VCaP (cell line): ENCODE measurements around the gene BPIFB6.

ENCODE experiments used
- H3K27ac ChIP-seq: fragments of 450-650 bp; 2 replicates; pipeline ENCODE4 v1.5.1; 2017
- TF ChIP-seq, protein P1 (sequence below): fragments of 450-650 bp; conservative IDR thresholded peaks from 2 replicates; pipeline ENCODE4 v1.5.1; 2017; ENCODE audit warnings: mild to moderate bottlenecking, moderate library complexity

The BPIFB6 gene

DNA sequence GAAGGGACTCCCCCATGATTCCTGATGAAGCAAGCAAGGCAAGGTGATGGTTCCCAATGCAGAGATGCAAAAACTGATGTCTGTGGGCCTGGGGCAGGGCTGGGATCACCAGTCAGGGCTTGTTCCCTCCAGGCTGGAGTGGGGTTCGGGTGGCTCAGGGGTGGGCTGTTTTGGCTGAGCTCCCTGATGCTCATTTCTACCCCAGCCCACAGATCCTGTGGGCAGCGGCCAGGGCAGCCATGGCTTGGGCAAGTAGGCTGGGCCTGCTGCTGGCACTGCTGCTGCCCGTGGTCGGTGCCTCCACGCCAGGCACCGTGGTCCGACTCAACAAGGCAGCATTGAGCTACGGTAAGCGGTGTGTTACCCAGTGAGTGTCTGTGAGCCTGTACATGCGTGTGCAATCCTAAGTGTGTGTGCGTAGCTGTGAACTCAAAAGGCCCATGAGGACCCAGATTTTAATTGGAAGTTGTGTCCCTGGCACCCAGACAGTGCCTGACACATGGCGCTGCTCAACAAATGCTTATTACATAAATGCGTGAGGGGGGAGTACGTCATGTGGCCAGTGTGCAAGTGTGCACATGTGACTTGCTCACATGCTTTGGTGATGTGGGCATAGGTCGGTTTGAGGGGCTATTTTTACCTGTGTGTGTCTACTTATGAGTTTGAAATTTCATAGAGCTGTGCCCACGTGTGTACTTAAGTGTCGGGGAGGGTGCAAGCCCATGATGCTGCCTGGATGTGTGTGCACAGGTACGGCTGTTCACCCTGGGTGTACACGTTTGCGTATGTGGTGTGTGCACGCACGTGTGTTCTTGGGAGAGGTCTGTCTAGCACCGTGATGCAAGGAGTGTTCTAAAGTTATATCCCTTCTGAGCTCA, 22.9 kb upstream of the BPIFB6 start:
- TF ChIP-seq, protein P1, sequence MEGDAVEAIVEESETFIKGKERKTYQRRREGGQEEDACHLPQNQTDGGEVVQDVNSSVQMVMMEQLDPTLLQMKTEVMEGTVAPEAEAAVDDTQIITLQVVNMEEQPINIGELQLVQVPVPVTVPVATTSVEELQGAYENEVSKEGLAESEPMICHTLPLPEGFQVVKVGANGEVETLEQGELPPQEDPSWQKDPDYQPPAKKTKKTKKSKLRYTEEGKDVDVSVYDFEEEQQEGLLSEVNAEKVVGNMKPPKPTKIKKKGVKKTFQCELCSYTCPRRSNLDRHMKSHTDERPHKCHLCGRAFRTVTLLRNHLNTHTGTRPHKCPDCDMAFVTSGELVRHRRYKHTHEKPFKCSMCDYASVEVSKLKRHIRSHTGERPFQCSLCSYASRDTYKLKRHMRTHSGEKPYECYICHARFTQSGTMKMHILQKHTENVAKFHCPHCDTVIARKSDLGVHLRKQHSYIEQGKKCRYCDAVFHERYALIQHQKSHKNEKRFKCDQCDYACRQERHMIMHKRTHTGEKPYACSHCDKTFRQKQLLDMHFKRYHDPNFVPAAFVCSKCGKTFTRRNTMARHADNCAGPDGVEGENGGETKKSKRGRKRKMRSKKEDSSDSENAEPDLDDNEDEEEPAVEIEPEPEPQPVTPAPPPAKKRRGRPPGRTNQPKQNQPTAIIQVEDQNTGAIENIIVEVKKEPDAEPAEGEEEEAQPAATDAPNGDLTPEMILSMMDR = no peak
- H3K27ac ChIP-seq = peak overlapping the region; percentile 91

DNA sequence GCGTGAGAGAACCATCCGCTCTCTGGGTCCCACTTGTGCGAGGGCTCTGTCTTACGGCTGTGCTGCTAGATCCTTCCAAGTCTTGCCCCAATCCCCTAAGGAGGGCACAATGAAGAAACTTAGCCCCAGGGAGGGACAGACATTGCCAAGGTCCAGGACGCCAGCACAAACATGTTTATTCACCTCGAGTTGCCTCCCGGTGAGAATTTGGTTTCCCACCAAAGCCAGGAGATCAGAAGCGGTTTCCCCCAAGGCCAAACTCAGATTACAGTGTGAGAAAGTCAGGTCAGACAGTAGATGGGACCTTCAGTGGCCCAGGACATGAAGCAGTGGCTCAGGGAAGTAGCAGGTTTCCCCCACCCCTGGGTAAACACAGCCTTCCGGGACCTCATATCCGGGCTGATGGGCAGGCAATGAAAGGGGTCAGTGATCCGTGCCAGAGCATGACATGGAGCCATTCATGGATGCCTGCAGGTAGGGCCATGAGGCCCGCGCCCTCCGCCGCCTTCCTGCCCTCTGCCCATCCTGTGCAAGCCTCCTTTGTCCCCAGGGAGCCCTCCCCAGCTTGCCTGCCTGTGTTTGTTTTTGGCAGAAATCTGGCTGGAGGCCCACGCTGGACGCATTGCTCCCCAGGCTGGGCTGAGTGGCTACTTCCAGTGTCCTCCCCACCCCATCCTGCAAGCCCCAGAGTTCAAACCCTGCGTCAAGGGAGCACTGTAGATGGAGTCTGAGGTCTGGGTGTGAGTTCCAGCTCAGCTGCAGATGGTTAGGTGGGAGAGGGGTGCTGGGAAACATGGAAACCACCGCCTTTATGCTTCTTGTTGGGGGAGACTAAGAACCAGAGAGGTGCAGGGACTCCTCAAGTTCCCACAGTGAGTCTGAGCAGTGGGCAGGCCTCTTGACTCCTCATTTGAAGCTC, 22.0 kb upstream of the BPIFB6 start:
- TF ChIP-seq, protein P1 = no peak
- H3K27ac ChIP-seq = peak overlapping the region; percentile 91

DNA sequence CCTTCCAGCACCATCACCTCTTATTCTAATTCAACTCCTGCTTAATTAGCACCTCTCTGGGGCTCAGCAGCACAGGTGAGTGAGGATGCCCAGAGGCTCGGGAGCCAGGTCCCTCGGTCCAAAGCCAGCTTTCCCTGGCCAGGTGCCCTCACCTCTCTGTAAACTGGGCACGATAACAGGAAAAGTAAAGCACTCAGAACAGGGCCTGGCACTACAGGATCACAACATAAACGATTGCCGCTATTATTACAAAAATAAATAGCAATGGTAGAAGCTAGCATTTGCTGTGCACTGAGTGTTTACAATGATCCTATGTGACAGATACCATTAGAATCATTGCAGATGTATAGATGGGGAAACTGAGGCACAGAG, 21.3 kb upstream of the BPIFB6 start:
- TF ChIP-seq, protein P1 = no peak
- peak overlapping the region; percentile 91 for H3K27ac ChIP-seq

DNA sequence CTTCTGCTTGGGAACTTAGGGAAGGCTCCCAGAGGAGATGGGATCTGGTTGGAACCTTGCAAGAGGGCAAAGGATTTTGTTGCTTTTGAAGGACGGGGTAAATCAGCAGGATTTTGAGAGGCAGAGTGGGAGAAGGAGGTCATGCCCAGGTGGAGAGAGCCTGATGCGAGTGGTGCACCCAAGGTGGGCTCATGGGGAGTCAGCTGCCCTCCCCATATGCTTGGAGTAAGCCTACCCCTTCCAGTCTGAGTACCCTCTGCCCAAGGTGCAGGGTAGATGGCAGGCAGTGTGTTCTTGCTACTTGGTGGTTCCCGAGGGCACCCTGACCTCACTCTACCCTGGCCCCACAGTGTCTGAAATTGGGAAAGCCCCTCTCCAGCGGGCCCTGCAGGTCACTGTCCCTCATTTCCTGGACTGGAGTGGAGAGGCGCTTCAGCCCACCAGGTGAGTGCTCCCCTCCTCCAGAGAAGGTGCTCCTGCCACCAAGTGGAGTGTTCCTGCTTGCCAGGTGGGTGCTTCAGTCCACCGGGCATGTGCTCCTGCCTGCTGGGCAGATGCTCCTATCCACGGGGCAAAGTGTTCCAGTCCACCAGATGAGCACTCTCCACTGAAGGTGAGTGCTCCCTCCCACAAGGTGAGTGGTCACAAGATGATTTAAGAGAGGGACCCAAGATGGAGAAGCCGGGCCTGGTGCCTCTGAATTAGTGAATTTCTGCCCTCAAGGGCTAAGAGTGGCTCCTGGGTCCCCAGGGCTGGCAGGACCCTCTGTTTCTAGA, 20.6 kb upstream of the BPIFB6 start:
- peak overlapping the region; percentile 91 for H3K27ac ChIP-seq
- TF ChIP-seq, protein P1 = no peak

DNA sequence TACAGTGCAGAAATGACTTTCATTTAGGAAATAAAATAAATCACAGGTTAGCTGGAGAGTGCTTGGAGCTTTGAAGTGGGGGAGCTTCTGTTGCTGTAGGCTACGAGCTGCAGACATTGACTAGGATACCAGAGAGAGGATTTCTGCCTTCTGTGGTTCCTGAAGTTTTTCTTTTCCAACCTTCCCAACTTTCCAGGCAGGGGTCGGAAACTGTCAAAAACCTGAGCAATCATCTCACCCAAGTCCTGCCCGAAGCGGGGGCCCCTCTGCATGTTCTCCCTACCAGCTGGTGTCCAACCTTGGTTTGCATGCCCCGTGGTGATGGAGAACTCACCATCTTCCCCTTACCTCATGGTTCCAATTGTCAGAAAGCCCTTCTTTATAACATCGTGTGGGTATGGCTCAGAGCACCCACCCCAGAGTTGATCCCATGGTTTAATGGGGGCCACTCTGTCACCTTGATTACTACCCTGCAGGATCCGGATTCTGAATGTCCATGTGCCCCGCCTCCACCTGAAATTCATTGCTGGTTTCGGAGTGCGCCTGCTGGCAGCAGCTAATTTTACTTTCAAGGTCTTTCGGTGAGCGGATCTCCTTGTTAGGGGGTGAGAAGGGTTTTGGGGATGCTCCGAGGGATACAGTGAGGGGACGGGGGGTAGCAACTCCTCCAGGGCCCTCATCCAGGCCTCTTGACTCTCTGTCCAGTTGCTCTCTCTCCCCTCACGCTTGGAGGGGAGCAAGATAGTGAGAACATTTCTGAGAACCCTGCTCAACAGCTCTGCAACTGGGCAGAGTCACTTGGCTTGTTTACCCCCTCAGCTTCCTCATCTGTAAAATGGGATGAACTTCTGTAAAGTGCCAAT, 18.9 kb upstream of the BPIFB6 start:
- TF ChIP-seq, protein P1 = no peak
- H3K27ac ChIP-seq = no peak overlapping the region

DNA sequence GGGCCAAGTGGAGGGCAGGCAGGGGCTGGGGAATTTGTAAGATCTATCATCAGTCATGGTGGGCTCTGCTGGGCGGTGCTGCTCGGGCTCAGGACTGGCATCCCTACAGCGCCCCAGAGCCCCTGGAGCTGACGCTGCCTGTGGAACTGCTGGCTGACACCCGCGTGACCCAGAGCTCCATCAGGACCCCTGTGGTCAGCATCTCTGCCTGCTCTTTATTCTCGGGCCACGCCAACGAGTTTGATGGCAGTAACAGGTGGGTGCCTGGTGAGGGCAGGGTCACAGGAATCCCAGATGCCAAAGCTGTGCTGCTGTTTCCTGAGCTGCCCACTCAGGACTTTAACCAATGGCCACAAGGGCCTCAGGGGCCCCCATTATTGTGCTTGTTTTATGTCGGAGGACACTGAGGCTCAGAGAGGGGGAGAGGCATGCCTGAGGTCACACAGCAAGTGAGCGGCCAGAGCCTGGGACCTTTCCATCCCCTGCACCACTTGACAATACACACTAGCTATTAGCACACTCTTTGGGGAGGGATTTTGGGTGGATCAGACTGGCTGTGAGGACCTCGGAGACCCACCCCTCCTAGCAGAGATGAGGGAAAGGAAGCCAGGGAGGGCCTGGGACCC, 17.6 kb upstream of the BPIFB6 start:
- H3K27ac ChIP-seq = no peak overlapping the region
- TF ChIP-seq, protein P1 = no peak
